Measurements from ENCODE around the gene MTMR3.

DNA sequence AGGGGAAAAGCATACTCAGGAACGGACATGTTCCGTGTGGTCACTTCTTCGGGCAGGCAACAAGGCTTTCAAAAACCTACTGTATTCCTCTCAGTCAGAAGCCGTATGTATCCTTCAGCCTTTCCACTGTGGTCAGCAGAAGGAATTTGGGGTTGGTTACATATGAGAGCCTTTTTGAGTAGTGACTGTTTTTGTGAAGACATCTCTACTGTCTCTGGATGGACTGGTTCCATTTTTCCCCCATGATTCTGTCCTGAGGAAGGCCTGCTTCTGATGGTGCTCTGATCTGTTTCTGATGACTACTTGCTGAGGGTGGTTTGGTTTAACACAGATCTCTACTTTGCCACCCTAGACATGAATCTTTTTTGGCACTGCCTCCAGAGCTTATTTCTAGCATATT lies 133.6 kb downstream of the MTMR3 start:
- TF ChIP-seq, protein P1, sequence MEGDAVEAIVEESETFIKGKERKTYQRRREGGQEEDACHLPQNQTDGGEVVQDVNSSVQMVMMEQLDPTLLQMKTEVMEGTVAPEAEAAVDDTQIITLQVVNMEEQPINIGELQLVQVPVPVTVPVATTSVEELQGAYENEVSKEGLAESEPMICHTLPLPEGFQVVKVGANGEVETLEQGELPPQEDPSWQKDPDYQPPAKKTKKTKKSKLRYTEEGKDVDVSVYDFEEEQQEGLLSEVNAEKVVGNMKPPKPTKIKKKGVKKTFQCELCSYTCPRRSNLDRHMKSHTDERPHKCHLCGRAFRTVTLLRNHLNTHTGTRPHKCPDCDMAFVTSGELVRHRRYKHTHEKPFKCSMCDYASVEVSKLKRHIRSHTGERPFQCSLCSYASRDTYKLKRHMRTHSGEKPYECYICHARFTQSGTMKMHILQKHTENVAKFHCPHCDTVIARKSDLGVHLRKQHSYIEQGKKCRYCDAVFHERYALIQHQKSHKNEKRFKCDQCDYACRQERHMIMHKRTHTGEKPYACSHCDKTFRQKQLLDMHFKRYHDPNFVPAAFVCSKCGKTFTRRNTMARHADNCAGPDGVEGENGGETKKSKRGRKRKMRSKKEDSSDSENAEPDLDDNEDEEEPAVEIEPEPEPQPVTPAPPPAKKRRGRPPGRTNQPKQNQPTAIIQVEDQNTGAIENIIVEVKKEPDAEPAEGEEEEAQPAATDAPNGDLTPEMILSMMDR (IDR thresholded peaks at IDR 0.05; ENCODE audit: low read depth, low read length, missing input control), result no peak
- TF ChIP-seq FOXA2 (IDR thresholded peaks at IDR 0.05), result no peak
- TF ChIP-seq, protein P2, sequence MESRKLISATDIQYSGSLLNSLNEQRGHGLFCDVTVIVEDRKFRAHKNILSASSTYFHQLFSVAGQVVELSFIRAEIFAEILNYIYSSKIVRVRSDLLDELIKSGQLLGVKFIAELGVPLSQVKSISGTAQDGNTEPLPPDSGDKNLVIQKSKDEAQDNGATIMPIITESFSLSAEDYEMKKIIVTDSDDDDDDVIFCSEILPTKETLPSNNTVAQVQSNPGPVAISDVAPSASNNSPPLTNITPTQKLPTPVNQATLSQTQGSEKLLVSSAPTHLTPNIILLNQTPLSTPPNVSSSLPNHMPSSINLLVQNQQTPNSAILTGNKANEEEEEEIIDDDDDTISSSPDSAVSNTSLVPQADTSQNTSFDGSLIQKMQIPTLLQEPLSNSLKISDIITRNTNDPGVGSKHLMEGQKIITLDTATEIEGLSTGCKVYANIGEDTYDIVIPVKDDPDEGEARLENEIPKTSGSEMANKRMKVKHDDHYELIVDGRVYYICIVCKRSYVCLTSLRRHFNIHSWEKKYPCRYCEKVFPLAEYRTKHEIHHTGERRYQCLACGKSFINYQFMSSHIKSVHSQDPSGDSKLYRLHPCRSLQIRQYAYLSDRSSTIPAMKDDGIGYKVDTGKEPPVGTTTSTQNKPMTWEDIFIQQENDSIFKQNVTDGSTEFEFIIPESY (IDR thresholded peaks at IDR 0.05), result no peak
- TF ChIP-seq RAD21 (IDR thresholded peaks at IDR 0.05), result no peak
- TF ChIP-seq, protein P3, sequence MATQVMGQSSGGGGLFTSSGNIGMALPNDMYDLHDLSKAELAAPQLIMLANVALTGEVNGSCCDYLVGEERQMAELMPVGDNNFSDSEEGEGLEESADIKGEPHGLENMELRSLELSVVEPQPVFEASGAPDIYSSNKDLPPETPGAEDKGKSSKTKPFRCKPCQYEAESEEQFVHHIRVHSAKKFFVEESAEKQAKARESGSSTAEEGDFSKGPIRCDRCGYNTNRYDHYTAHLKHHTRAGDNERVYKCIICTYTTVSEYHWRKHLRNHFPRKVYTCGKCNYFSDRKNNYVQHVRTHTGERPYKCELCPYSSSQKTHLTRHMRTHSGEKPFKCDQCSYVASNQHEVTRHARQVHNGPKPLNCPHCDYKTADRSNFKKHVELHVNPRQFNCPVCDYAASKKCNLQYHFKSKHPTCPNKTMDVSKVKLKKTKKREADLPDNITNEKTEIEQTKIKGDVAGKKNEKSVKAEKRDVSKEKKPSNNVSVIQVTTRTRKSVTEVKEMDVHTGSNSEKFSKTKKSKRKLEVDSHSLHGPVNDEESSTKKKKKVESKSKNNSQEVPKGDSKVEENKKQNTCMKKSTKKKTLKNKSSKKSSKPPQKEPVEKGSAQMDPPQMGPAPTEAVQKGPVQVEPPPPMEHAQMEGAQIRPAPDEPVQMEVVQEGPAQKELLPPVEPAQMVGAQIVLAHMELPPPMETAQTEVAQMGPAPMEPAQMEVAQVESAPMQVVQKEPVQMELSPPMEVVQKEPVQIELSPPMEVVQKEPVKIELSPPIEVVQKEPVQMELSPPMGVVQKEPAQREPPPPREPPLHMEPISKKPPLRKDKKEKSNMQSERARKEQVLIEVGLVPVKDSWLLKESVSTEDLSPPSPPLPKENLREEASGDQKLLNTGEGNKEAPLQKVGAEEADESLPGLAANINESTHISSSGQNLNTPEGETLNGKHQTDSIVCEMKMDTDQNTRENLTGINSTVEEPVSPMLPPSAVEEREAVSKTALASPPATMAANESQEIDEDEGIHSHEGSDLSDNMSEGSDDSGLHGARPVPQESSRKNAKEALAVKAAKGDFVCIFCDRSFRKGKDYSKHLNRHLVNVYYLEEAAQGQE (IDR thresholded peaks at IDR 0.05), result no peak
- TF ChIP-seq HNF4A (conservative IDR thresholded peaks at IDR 0.05), result no peak
- TF ChIP-seq JUND (IDR thresholded peaks at IDR 0.05), result no peak
- TF ChIP-seq TAF1 (conservative IDR thresholded peaks at IDR 0.05), result no peak
- TF ChIP-seq, protein P4, sequence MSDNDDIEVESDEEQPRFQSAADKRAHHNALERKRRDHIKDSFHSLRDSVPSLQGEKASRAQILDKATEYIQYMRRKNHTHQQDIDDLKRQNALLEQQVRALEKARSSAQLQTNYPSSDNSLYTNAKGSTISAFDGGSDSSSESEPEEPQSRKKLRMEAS (IDR thresholded peaks at IDR 0.05), result no peak
